HepG2 (cell line): ENCODE results near the gene ERCC6L2. TPM values are rescaled to one million over a fixed set of nuclear protein-coding genes. Genes with fewer than 3 reads are reported as not detected.

Experiments
- BCL6 ChIP-seq: IDR thresholded peaks from 2 replicates; pipeline ENCODE4 v1.6.1; 2016; ENCODE audit warnings: missing genetic modification reagents, missing compliant biosample characterization
- EP300 ChIP-seq, 3 experiments: sonication (generic) in 1 of 3; formaldehyde crosslinking in 1 of 3; IDR thresholded peaks; 2 replicates each; pipeline versions ENCODE4 v1.5.1 to v1.6.1; 2011 to 2020; ENCODE audit warnings: low read depth in 2 of 3, low read length in 2 of 3, borderline replicate concordance in 1 of 3, improper control_type of control experiment in 1 of 3, mild to moderate bottlenecking in 1 of 3, missing genetic modification reagents in 1 of 3, moderate library complexity in 1 of 3
- GATA4 ChIP-seq: sonication (generic); IDR thresholded peaks from 2 replicates; pipeline ENCODE4 v1.6.1; 2016; ENCODE audit warnings: antibody characterized with exemption, low read depth, borderline replicate concordance
- KDM5B ChIP-seq: sonication (generic); formaldehyde crosslinking; IDR thresholded peaks from 2 replicates; pipeline ENCODE4 v1.4.0; 2020; ENCODE audit warnings: missing genetic modification reagents, mild to moderate bottlenecking, borderline replicate concordance
- POGZ ChIP-seq: sonication (generic); formaldehyde crosslinking; IDR thresholded peaks from 2 replicates; pipeline ENCODE4 v1.4.0; 2020; ENCODE audit warnings: mild to moderate bottlenecking, missing genetic modification reagents
- ZNF569 ChIP-seq: sonication (generic); formaldehyde crosslinking; IDR thresholded peaks from 2 replicates; pipeline ENCODE4 v1.5.0; 2020; ENCODE audit warnings: mild to moderate bottlenecking, missing genetic modification reagents, moderate library complexity, borderline replicate concordance
- ZNF629 ChIP-seq: sonication (generic); formaldehyde crosslinking; conservative IDR thresholded peaks from 2 replicates; pipeline ENCODE4 v1.5.0; 2020; ENCODE audit warnings: missing genetic modification reagents
- ZNF780A ChIP-seq: sonication (generic); formaldehyde crosslinking; IDR thresholded peaks from 2 replicates; pipeline ENCODE4 v1.8.0; 2022; ENCODE audit warnings: mild to moderate bottlenecking, missing genetic modification reagents, moderate library complexity
- ZSCAN12 ChIP-seq: sonication (generic); formaldehyde crosslinking; IDR thresholded peaks from 2 replicates; pipeline ENCODE4 v1.9.0; 2021; ENCODE audit warnings: mild to moderate bottlenecking, missing genetic modification reagents
- polyA plus RNA-seq, 8 experiments: library from polyadenylated mRNA; depleted of rRNA in 3 of 8; stranded (reverse) in 7 of 8; unstranded in 1 of 8; fragments of >200 nt; fragmentation: Illumina TruSeq in 4 of 8; extraction: Trizol in 4 of 8; gene quantifications; 2 replicates each; pipeline versions ENCODE4 v1.2.1 to v1.2.3, GENCODE V29; 2011 to 2016; ENCODE audit warnings: low read depth in 4 of 8, missing spikeins in 1 of 8, mixed read lengths in 1 of 8; ENCODE audit not compliant: insufficient read depth in 1 of 8
- total RNA-seq, 5 experiments: library from RNA; depleted of rRNA; stranded (reverse); fragments of >200 nt; fragmentation: Illumina TruSeq; extraction: Trizol; gene quantifications; 2 replicates each; pipeline ENCODE4 v1.2.3, GENCODE V29; 2016; ENCODE audit warnings: low read depth in 1 of 5
- TF ChIP-seq, protein P1 (sequence below): sonication (generic); formaldehyde crosslinking; IDR thresholded peaks from 2 replicates; pipeline ENCODE4 v1.5.0; 2020; ENCODE audit warnings: mild to moderate bottlenecking, missing genetic modification reagents
- TF ChIP-seq, protein P2 (sequence below): IDR thresholded peaks from 2 replicates; pipeline ENCODE4 v1.6.1; 2016; ENCODE audit warnings: low read depth
- TF ChIP-seq, protein P3 (sequence below): sonication (generic); formaldehyde crosslinking; IDR thresholded peaks from 2 replicates; pipeline ENCODE4 v1.9.0; 2021; ENCODE audit warnings: mild to moderate bottlenecking, missing genetic modification reagents
- TF ChIP-seq, protein P4 (sequence below): sonication (generic); formaldehyde crosslinking; IDR thresholded peaks from 2 replicates; pipeline ENCODE4 v1.8.0; 2022; ENCODE audit warnings: missing genetic modification reagents, mild to moderate bottlenecking, moderate library complexity, borderline replicate concordance
- TF ChIP-seq, protein P5 (sequence below): sonication (generic); formaldehyde crosslinking; IDR thresholded peaks from 2 replicates; pipeline ENCODE4 v1.4.0; 2020; ENCODE audit warnings: missing genetic modification reagents

ERCC6L2 gene
- total and polyA plus RNA-seq, 2 of the 13 experiments (the other 11 are each of a cell fraction or from before 2014, with no cell fraction given): 13.4 to 45.9 TPM

DNA sequence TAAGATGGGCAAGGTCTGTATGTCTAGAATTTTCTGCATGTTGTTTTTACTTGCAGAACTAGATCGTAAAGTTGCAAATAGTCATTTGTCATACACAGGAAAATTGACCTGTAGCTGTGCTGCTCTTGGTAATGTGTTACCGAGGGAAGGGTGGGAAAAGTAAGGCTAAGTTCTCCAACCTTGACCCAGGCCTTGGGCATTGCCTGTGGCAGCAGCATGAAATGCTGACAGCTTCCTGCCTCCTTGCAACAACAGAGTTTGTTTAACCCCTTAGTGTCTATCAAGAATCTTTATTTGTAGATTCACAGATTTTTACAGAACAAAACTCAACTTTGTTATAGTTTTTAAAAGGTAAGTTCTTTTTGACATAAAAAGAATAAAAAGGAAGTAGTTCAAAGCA is 48.3 kb downstream of the ERCC6L2 start (continued):
- TF ChIP-seq, protein P1, sequence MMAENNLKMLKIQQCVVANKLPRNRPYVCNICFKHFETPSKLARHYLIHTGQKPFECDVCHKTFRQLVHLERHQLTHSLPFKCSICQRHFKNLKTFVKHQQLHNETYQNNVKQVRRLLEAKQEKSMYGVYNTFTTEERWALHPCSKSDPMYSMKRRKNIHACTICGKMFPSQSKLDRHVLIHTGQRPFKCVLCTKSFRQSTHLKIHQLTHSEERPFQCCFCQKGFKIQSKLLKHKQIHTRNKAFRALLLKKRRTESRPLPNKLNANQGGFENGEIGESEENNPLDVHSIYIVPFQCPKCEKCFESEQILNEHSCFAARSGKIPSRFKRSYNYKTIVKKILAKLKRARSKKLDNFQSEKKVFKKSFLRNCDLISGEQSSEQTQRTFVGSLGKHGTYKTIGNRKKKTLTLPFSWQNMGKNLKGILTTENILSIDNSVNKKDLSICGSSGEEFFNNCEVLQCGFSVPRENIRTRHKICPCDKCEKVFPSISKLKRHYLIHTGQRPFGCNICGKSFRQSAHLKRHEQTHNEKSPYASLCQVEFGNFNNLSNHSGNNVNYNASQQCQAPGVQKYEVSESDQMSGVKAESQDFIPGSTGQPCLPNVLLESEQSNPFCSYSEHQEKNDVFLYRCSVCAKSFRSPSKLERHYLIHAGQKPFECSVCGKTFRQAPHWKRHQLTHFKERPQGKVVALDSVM: no peak
- no peak for TF ChIP-seq ZNF629 (CRISPR knock-in tag)
- TF ChIP-seq, protein P2, sequence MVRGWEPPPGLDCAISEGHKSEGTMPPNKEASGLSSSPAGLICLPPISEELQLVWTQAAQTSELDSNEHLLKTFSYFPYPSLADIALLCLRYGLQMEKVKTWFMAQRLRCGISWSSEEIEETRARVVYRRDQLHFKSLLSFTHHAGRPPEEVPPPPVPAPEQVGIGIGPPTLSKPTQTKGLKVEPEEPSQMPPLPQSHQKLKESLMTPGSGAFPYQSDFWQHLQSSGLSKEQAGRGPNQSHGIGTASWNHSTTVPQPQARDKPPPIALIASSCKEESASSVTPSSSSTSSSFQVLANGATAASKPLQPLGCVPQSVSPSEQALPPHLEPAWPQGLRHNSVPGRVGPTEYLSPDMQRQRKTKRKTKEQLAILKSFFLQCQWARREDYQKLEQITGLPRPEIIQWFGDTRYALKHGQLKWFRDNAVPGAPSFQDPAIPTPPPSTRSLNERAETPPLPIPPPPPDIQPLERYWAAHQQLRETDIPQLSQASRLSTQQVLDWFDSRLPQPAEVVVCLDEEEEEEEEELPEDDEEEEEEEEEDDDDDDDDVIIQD (CRISPR knock-in tag): peak; percentile 95
- TF ChIP-seq, protein P3, sequence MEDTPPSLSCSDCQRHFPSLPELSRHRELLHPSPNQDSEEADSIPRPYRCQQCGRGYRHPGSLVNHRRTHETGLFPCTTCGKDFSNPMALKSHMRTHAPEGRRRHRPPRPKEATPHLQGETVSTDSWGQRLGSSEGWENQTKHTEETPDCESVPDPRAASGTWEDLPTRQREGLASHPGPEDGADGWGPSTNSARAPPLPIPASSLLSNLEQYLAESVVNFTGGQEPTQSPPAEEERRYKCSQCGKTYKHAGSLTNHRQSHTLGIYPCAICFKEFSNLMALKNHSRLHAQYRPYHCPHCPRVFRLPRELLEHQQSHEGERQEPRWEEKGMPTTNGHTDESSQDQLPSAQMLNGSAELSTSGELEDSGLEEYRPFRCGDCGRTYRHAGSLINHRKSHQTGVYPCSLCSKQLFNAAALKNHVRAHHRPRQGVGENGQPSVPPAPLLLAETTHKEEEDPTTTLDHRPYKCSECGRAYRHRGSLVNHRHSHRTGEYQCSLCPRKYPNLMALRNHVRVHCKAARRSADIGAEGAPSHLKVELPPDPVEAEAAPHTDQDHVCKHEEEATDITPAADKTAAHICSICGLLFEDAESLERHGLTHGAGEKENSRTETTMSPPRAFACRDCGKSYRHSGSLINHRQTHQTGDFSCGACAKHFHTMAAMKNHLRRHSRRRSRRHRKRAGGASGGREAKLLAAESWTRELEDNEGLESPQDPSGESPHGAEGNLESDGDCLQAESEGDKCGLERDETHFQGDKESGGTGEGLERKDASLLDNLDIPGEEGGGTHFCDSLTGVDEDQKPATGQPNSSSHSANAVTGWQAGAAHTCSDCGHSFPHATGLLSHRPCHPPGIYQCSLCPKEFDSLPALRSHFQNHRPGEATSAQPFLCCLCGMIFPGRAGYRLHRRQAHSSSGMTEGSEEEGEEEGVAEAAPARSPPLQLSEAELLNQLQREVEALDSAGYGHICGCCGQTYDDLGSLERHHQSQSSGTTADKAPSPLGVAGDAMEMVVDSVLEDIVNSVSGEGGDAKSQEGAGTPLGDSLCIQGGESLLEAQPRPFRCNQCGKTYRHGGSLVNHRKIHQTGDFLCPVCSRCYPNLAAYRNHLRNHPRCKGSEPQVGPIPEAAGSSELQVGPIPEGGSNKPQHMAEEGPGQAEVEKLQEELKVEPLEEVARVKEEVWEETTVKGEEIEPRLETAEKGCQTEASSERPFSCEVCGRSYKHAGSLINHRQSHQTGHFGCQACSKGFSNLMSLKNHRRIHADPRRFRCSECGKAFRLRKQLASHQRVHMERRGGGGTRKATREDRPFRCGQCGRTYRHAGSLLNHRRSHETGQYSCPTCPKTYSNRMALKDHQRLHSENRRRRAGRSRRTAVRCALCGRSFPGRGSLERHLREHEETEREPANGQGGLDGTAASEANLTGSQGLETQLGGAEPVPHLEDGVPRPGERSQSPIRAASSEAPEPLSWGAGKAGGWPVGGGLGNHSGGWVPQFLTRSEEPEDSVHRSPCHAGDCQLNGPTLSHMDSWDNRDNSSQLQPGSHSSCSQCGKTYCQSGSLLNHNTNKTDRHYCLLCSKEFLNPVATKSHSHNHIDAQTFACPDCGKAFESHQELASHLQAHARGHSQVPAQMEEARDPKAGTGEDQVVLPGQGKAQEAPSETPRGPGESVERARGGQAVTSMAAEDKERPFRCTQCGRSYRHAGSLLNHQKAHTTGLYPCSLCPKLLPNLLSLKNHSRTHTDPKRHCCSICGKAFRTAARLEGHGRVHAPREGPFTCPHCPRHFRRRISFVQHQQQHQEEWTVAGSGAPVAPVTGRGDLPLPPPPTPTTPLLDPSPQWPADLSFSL: no peak
- no peak for TF ChIP-seq GATA4
- TF ChIP-seq BCL6 (CRISPR knock-in tag): 0 out of 2 replicates have a peak, but pooled peaks have one; percentile 16
- TF ChIP-seq, protein P4, sequence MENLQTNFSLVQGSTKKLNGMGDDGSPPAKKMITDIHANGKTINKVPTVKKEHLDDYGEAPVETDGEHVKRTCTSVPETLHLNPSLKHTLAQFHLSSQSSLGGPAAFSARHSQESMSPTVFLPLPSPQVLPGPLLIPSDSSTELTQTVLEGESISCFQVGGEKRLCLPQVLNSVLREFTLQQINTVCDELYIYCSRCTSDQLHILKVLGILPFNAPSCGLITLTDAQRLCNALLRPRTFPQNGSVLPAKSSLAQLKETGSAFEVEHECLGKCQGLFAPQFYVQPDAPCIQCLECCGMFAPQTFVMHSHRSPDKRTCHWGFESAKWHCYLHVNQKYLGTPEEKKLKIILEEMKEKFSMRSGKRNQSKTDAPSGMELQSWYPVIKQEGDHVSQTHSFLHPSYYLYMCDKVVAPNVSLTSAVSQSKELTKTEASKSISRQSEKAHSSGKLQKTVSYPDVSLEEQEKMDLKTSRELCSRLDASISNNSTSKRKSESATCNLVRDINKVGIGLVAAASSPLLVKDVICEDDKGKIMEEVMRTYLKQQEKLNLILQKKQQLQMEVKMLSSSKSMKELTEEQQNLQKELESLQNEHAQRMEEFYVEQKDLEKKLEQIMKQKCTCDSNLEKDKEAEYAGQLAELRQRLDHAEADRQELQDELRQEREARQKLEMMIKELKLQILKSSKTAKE (CRISPR knock-in tag): no peak
- peak; percentile 74 for TF ChIP-seq POGZ (CRISPR knock-in tag)
- TF ChIP-seq KDM5B (CRISPR knock-in tag): no peak
- TF ChIP-seq ZNF780A (CRISPR knock-in tag): no peak
- TF ChIP-seq, protein P5, sequence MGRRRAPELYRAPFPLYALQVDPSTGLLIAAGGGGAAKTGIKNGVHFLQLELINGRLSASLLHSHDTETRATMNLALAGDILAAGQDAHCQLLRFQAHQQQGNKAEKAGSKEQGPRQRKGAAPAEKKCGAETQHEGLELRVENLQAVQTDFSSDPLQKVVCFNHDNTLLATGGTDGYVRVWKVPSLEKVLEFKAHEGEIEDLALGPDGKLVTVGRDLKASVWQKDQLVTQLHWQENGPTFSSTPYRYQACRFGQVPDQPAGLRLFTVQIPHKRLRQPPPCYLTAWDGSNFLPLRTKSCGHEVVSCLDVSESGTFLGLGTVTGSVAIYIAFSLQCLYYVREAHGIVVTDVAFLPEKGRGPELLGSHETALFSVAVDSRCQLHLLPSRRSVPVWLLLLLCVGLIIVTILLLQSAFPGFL (CRISPR knock-in tag): no peak
- no peak for TF ChIP-seq ZSCAN12 (CRISPR knock-in tag)
- no peak for TF ChIP-seq ZNF569
- peak in 1 of 2 experiments; percentile 63; a peak in 2 of 4 replicates for TF ChIP-seq EP300 (IDR thresholded peaks at IDR 0.05; ENCODE audit: low read depth in 2 of 2, low read length in 2 of 2)
- TF ChIP-seq EP300 (CRISPR knock-in tag; IDR thresholded peaks at IDR 0.05; ENCODE audit: borderline replicate concordance): no peak
